ENCODE measurements around the gene SLC39A9.
A peak's percentile ranks its signal among the peaks of the same experiment; 100 is the strongest.

SLC39A9 gene

GRCh38 chr14:69354383-69355153 lies 43.9 kb upstream of the SLC39A9 start:
- no peak for TF ChIP-seq CTCF (IDR thresholded peaks at IDR 0.05; ENCODE audit: extremely low read depth, missing control alignments)
- DNase-seq (ENCODE audit: low spot score), result peak; percentile 84

GRCh38 chr14:69355154-69355597 lies 43.3 kb upstream of the SLC39A9 start:
- no peak for TF ChIP-seq CTCF (IDR thresholded peaks at IDR 0.05; ENCODE audit: extremely low read depth, missing control alignments)
- no peak for DNase-seq (ENCODE audit: low spot score)

- TF ChIP-seq CTCF (IDR thresholded peaks at IDR 0.05; ENCODE audit: extremely low read depth, missing control alignments), result no peak
- no peak for DNase-seq (ENCODE audit: low spot score)
Observed at GRCh38 chr14:69355607-69356281, 42.7 kb upstream of the SLC39A9 start.

- no peak for TF ChIP-seq CTCF (IDR thresholded peaks at IDR 0.05; ENCODE audit: extremely low read depth, missing control alignments)
- DNase-seq (ENCODE audit: low spot score), result no peak
Observed at GRCh38 chr14:69356903-69357543, 41.5 kb upstream of the SLC39A9 start.

GRCh38 chr14:69357544-69358200 lies 40.8 kb upstream of the SLC39A9 start:
- TF ChIP-seq CTCF (IDR thresholded peaks at IDR 0.05; ENCODE audit: extremely low read depth, missing control alignments), result no peak
- DNase-seq (ENCODE audit: low spot score), result no peak

- TF ChIP-seq CTCF (IDR thresholded peaks at IDR 0.05; ENCODE audit: extremely low read depth, missing control alignments), result no peak
- peak; percentile 38 for DNase-seq (ENCODE audit: low spot score)
Observed at GRCh38 chr14:69358233-69358963, 40.1 kb upstream of the SLC39A9 start.

All from GM20000 (cell line).